Measurements from ENCODE around the gene P2RX7.

DNA sequence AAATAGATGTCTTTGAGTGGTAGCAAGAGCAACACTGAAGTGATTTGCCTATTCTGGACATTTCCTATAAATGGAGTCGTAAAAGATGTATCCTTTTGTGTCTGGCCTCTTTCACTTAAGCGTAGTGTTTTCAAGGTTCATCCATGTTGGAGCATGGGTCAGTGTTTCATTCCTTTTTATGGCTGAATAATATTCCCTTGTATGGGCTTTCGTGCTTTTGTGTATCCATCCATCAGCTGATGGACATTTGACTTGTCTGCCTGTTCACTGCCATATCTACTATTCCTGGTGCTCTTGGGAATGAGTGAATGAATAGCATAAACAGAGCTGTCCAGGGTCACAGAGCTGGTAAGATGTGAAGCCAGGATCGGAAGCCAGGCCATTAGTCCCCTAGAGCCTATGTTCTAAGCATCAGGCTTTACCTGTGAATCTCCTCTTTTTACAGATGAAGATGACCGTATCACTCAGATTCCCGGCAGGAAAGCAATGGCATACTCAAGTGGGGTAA is 1.8 kb upstream of the P2RX7 start:
- TF ChIP-seq POLR2AphosphoS5 (IDR thresholded peaks at IDR 0.05) = no peak
- no peak for TF ChIP-seq POLR2A (IDR thresholded peaks at IDR 0.05)
- TF ChIP-seq, protein P1, sequence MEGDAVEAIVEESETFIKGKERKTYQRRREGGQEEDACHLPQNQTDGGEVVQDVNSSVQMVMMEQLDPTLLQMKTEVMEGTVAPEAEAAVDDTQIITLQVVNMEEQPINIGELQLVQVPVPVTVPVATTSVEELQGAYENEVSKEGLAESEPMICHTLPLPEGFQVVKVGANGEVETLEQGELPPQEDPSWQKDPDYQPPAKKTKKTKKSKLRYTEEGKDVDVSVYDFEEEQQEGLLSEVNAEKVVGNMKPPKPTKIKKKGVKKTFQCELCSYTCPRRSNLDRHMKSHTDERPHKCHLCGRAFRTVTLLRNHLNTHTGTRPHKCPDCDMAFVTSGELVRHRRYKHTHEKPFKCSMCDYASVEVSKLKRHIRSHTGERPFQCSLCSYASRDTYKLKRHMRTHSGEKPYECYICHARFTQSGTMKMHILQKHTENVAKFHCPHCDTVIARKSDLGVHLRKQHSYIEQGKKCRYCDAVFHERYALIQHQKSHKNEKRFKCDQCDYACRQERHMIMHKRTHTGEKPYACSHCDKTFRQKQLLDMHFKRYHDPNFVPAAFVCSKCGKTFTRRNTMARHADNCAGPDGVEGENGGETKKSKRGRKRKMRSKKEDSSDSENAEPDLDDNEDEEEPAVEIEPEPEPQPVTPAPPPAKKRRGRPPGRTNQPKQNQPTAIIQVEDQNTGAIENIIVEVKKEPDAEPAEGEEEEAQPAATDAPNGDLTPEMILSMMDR (IDR thresholded peaks at IDR 0.05) = no peak
- no peak for TF ChIP-seq EP300 (IDR thresholded peaks at IDR 0.05)
